Kidney epithelial cell (primary cell): ENCODE results near the gene TBRG4. TPM values are rescaled to one million over a fixed set of nuclear protein-coding genes. Genes with fewer than 3 reads are reported as not detected.
"Not testable (repeated sequence)": the region's sequence is repeated elsewhere in the genome, so short reads cannot be mapped to it uniquely, and the experiment has no call there.

Experiments
- DNase-seq: peaks from one replicate; pipeline ENCODE4 v3.0.0-alpha.2; 2010; ENCODE audit warnings: low read depth
- H3K27me3 ChIP-seq: 2 replicates; pipeline ENCODE4 v1.6.0; 2011; ENCODE audit warnings: low read length; ENCODE audit not compliant: control insufficient read depth, insufficient read depth
- H3K36me3 ChIP-seq: 2 replicates; pipeline ENCODE4 v1.5.1; 2011; ENCODE audit warnings: low read length; ENCODE audit not compliant: control insufficient read depth, insufficient read depth
- H3K4me3 ChIP-seq: 2 replicates; pipeline ENCODE4 v1.5.1; 2011; ENCODE audit warnings: low read depth, mild to moderate bottlenecking, control low read depth, low read length
- total RNA-seq: library from RNA; depleted of rRNA; stranded (reverse); fragments of >200 nt; gene quantifications from 2 replicates; pipeline ENCODE4 v1.2.3, GENCODE V29; 2015
- TF ChIP-seq, protein P1 (sequence below): IDR thresholded peaks from 2 replicates; pipeline ENCODE4 v1.5.1; 2011; ENCODE audit warnings: mild to moderate bottlenecking, moderate library complexity, low read length, control low read depth, inconsistent platforms; ENCODE audit not compliant: insufficient read depth, poor library complexity, severe bottlenecking

The TBRG4 gene
- total RNA-seq, 1 donor from 2014 or later, result 71.7 TPM

DNA sequence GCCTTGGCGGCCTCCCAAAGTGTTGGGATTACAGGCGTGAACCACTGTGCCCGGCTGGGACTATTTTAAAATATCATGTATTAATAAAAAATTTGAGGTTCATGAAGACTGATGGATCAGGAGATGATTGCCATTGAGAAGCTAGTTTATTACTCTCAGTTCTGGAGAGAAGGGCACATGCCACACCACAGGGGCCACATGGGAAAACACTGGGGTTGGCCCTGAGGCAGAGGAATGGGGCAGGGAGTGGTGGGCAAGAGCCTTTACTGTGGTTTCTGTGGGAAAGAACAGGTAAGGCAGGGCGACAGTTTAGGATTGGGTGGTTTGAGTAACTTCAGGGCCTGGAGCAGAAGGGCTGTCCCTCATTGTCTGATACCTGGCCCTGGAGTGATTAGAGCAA, 6.8 kb upstream of the TBRG4 start:
- H3K4me3 ChIP-seq, result no peak overlapping the region
- peaks cover 5% of the 10 kb centered on the region for H3K27me3 ChIP-seq
- DNase-seq, result no peak
- TF ChIP-seq, protein P1, sequence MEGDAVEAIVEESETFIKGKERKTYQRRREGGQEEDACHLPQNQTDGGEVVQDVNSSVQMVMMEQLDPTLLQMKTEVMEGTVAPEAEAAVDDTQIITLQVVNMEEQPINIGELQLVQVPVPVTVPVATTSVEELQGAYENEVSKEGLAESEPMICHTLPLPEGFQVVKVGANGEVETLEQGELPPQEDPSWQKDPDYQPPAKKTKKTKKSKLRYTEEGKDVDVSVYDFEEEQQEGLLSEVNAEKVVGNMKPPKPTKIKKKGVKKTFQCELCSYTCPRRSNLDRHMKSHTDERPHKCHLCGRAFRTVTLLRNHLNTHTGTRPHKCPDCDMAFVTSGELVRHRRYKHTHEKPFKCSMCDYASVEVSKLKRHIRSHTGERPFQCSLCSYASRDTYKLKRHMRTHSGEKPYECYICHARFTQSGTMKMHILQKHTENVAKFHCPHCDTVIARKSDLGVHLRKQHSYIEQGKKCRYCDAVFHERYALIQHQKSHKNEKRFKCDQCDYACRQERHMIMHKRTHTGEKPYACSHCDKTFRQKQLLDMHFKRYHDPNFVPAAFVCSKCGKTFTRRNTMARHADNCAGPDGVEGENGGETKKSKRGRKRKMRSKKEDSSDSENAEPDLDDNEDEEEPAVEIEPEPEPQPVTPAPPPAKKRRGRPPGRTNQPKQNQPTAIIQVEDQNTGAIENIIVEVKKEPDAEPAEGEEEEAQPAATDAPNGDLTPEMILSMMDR, result no peak
- H3K36me3 ChIP-seq, result no peaks in the 10 kb centered on the region

DNA sequence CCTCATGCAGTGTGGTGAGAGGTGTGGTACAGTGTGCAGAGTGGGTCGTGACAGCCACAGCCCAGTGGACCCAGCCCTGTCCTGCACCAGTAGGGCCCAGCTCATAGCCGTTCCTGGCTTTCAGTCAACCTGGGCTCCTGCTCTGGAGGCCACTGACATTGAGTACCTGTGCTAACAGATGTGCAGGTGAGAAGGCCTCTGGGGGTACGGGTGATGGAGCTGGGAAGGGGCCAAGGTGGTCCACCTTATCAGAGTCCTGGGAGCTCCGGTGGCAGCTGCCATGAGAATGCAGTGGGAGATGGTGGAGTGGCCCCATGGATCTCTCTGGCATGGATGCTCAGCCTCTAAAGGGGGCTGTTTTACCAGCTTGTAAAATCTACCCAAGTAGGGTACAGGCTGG, 6.1 kb upstream of the TBRG4 start:
- DNase-seq, result no peak
- Histone ChIP-seq H3K4me3 (no peak overlapping the region), H3K36me3 (no peaks in the 10 kb centered on the region), H3K27me3 (peaks cover 5% of the 10 kb centered on the region)
- TF ChIP-seq, protein P1, result no peak

DNA sequence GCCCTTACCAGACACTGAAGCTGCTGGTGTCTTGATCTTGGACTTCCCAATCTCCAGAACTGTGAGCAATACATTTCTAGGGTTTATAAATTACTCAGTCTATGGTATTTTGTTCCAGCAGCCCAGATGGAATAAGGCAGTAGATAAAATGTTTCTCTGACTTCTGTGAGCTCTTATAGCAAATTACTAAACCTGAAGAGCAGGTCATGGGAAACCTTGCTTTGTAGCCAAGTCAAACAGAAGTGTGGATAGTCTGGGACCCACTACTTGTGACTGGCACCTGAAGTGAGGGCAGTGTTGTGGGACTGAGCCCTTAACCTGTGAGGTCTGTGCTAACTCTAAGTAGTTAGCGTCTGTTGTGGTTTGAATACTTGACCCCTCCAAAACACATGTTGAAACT, 4.6 kb upstream of the TBRG4 start:
- peaks cover 5% of the 10 kb centered on the region for H3K27me3 ChIP-seq
- H3K4me3 ChIP-seq, result no peak overlapping the region
- TF ChIP-seq, protein P1, result no peak
- no peak for DNase-seq
- H3K36me3 ChIP-seq, result no peaks in the 10 kb centered on the region

DNA sequence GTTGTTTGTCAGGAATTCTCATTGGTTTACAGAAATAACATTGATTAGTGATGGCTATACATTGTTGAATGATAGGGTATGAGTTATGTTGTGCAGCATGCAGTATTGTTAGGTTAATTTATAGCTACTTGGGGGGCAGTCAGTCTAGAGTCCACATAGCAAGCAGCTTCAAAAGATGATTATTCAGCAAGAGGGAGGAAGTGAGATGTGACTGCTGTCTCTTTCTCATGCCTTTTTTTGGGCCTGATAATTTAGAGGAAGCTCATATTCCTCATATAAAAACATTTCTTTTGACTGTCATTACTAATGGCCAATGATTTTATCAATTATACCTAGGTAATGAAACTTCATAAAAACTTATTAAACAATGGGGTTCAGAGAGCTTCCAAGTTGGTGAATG, 3.4 kb upstream of the TBRG4 start:
- TF ChIP-seq, protein P1, result no peak
- no peak for DNase-seq
- Histone ChIP-seq H3K36me3 (no peaks in the 10 kb centered on the region), H3K4me3 (no peak overlapping the region), H3K27me3 (peaks cover 5% of the 10 kb centered on the region)

DNA sequence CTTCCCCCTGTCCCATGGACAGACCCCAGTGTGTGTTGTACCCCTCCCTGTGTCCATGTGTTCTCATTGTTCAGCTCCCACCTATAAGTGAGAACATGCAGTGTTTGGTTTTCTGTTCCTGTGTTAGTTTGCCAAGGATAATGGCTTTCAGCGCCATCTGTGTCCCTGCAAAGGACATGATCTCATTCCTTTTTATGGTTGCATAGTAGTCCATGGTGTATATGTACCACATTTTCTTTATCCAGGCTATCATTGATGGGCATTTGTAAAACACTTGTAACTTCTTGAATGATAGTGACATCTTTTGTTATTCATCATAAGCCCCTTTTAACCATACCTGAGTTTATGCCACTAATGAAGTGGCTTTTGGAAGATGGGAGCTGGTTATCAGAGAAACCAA, 2.8 kb upstream of the TBRG4 start:
- DNase-seq, H3K27me3 ChIP-seq, H3K36me3 ChIP-seq, H3K4me3 ChIP-seq: not testable (repeated sequence)

DNA sequence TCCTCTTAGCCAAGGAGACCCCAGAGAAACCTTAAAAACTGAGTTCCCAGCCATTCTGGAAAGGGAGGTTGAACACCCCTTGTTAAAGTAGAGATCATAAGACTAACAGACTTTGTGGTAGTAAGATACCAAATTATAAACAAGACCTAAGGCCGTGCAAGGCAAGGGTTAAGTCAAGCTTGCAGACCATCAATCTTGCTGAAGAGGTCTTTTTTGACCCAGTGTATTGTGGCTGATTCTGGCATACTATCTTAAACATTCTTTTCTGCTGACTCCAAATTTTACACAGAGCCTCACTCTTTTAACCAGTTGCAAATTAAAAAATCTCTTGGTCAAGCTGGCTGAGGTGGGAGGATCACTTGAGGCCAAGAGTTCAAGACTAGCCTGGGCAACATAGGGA, 1.2 kb upstream of the TBRG4 start:
- DNase-seq, result no peak
- peaks cover 5% of the 10 kb centered on the region for H3K36me3 ChIP-seq
- H3K4me3 ChIP-seq, result peak overlapping the region; percentile 97
- peaks cover 5% of the 10 kb centered on the region for H3K27me3 ChIP-seq
- TF ChIP-seq, protein P1, result no peak
